ENCODE data around the gene ACO2.
A peak's percentile ranks its signal among the peaks of the same experiment; 100 is the strongest.
"Not testable (repeated sequence)": the region's sequence is repeated elsewhere in the genome, so short reads cannot be mapped to it uniquely, and the experiment has no call there.

Gene ACO2

DNA sequence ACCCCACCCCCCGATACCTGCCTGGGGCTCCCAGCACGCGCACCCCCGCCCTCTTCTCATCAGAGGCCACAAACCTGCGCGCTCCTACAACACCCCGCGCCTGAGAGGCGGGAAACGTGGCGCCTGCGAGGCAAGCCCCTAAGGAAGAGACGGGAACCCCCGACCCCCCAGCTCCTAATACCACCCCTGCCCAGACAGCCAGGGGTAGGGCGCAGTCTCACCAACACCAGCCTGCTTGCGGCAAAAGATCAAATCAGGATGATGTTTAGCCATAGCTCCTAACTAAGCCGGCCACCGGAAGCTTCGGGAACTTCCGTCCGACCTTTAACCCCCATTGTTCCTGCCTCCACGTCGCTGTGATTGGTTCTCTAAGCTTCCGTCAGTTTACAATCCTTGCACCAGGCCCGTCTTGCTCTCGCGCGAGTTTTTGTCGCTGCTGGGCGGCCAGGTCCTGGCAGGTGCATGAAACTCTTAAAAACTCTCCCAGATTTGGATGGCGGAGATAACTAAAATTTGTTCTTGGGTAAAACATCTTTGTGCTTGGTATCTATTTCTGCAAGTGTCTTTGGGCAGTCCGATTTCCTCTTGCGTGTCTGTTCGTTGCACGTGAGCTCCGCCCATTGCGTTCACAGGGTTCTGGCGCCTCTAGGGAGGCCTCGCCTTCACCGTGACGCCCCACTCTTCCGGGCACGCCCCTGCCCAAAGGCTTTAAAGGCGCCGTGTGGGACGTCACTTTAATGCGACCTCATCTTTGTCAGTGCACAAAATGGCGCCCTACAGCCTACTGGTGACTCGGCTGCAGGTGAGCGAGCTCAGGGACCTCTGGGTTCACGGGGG lies at the start of gene ACO2, which contains the start of gene PHF5A:
Gene ACO2 (plus strand): TSS at position 737 of the 837 bp plus-strand sequence. CDS start 30 bp downstream, at position 767.
Gene PHF5A (minus strand): TSS at position 312 of the 837 bp plus-strand sequence. CDS start 39 bp downstream, at position 273.
- peak; percentile 60 for DNase-seq

DNA sequence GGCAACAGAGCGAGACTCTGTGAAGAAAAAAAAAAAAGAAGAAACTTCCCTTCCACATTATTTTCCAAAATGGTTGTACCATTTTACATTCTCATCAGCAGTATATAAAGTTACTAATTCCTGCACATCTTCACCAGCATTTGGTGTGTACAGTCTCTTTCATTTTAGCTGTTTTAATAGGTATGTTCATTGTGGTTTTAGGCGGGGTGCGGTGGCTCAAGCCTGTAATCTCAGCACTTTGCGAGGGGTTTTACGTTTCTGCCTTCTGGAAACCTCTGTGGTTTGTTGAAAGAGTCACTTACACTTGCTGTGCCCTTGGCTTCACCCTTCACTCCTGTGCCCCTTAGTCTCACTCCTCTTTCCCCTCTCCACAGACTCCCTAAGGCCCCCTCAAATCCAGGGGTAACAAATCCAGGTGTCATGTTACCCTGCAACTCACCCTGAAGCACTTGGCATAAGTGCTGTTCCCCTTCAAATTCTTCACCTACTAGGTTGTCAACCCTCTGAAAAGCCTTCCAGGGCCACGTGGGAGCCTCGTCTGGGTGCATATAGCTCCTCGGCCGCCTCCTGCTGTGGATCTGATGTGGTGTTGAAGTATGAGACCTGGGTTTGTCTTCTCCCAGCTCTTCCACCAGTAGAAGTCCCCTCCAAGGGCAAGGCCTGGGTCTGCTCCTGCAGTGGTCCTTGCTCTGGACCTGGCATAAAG lies 43.1 kb upstream of the ACO2 start:
- no peak for DNase-seq

DNA sequence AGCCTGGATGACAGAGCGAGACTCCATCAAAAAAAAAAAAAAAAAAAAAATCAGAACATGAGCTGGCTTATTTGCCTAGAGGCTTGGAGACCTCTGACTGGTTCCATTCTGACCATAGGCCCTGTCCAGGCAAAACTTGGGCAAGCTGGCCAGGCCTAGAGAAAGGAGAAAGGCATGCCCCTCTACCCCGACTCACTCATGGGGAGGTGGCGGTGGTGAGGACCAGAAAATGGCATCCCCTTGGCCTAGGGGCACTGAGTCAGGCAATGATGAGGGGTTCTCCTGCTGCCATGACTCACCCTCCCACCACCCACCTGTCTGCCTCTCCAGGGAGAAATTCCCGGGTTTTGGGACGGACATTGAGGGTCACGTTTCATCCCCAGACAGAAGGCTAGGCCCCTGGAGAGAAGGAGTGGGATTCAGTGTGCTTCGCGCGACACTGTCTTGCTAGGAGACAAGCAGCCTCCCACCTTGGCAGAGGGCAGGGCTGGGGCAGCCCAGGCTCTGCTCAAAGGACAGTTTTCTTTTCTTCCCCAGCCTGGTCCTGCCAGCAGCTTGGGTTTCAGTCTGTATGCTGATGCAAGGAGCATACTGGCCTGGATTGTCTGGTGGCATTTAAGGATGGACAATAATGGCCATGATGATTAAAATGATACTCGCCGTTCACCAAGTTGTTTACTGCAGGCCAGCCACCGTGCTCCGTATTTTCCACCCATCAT lies 39.5 kb upstream of the ACO2 start:
- DNase-seq = no peak

DNA sequence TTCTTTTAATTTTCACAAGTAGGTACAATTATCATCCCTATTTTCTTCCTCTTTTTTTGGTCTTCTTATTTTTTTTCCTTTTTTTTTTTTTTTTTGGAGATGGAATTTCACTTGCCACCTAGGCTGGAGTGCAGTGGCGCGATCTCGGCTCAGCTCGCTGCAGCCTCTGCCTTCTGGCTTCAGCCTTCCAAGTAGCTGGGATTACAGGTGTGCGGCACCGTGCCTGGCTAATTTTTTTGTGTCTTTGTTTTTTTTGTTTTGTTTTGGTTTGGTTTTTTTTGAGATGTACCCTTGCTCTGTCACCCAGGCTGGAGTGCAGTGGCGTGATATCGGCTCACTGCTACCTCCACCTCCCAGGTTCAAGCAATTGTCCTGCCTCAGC lies 39.0 kb upstream of the ACO2 start:
- no peak for DNase-seq

DNA sequence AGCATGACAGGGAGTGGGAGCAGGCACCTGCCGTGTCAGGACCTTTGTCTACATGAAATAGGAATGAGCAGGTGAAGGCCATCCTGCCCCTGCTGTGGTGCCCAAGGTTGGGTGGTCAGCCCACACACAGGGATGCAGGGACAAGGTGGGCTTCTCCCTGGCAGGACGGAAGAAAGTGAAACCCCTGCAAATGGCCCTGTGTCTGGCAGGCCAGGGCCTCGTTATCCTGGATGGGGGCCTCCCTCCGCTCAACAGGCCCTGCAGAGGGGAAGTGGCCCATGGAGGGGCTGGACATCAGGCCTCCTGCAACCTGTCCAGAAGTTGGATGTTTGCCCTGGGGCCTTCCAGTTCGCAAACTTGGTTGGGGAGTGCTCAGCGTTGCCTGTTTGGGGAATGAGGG lies 37.3 kb upstream of the ACO2 start:
- no peak for DNase-seq

DNA sequence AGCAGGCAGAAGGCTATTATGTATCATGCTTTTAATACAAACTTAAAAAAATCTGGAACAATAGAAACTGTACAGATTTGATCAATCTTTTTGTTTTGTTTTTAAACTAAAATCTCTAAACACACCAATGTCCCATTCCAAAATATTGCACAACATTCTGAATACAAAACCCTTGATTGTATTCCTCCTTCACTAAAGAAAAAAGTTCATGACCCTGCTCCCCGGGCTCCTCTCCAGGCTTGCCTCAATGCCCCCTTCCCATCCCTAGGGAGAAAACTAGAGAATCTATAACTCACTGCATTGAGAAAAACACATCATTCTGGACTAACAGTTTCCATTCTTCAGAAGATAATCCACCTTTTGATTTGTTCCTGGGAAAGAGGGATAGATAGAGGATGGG lies 35.4 kb upstream of the ACO2 start:
- DNase-seq = not testable (repeated sequence)

DNA sequence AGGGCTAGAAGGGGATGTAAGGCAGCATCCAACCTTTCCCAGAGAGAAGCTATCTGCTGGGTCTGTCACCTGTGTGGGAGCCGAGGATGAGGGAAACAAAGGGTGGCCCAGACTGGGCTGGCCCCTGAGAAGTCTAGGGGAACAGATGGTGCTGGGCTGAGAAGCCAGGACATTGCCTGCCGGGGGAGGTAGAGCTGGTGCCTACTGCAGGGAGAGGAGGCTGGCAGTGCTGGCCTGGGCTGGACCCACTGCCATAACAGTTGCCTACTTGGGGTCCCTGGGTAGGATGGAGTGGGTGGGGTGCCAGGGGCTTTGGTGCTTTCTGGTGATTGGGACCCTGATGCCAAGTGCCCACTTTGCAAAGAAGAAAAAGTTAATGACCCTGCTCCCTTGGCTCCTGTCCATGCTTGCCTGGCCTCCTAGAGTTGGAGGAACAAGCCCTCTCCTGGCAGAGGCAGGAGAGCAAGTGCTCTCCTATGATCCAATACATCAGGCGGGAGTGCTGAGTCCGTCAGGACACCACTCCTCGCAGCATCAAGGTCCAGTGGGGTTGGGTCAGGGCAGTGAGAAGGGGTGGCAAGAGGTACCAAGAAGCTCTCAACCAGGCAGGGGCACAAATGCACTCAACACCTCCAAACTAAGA lies 34.4 kb upstream of the ACO2 start:
- not testable (repeated sequence) for DNase-seq

DNA sequence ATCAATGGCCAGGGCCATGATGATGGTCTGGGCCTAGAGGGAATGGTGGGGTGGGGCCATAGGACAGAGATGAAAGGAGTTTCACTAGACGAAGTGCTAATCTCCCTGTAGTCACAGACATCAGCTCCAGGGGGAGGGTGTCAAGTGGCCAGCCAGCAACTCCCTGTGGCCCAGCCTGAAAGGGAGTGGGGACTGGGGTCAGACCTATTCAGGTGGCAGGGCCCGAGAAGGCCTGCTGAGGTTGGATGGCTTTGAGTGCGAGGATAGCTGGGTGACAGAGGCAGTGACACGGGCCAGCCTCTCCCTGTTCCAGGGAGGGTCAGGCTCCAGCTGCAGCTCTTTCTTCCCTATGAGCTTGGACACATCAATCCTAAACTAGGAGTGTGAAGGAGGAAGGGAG lies 33.4 kb upstream of the ACO2 start:
- no peak for DNase-seq

DNA sequence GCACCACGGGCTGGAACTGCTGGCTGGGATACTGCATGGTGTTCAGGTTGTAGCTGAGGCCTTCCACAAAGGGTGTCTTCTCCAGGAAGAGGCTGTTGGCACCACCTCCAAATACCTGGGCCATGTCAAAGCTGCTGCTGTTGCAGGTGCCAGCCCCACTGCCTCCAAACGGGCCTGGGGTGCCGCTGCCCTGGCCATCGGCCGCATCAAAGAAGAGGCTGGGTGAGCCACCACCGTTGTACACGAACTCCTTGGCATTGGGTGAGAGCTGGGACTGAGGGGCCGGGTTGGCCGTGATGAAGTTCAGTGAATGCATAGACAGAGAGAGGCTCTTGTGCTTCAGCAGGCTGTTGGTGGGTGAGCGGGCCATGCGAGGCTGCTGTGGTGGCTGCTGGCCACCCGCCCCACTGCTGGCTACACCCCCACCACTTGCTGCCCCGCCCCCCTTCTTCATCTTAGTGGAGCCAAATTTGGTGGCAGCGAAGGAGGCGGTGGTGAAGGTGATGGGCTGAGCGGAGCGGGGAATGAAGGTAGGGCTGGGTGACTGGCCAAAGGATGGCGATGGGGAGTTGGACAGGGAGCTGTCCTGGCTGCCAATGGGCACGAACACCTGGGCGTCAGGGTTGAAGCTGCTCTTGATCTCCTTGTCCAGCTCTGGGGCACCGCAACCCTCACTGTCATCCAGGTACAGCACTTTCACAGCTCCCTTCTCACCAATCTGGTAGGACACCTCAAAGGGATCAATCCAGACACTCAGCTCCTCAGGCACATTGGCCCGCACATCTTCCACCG lies 32.4 kb upstream of the ACO2 start:
- DNase-seq = no peak

DNA sequence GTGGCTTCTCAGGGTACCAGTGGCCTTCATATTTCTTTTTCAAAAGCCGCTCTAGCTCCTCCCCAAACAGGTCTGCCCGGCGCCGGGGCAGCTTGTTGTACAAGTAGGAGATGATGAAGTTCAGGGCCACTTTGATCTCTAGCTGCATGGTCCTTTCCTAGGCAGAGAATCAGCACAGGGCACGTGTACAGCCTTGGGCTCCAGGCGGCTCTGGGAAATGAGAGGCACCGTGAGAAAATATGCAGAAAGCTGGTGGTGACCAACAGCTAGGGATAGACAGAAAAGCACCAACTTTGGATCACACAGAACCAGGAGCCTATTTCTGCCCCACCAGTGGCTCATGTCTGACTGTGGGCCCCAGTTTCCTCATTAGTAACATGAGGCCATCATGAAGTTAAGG lies 31.7 kb upstream of the ACO2 start:
- no peak for DNase-seq

DNA sequence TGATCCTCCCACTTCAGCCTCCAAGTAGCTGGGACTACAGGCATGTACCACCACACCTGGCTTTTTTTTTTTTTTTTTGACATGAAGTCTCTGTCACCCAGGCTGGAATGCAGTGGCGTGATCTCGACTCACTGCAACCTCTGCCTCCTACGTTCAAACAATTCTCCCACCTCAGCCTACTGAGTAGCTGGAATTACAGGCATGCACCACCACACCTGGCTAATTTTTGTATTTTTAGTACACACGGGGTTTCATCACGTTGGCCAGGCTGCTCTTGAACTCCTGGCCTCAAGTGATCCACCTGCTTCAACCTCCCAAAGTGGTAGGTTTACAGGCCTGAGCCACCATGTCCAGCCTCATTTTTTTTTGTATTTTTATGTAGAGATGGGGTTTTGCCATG lies 28.4 kb upstream of the ACO2 start:
- not testable (repeated sequence) for DNase-seq

DNA sequence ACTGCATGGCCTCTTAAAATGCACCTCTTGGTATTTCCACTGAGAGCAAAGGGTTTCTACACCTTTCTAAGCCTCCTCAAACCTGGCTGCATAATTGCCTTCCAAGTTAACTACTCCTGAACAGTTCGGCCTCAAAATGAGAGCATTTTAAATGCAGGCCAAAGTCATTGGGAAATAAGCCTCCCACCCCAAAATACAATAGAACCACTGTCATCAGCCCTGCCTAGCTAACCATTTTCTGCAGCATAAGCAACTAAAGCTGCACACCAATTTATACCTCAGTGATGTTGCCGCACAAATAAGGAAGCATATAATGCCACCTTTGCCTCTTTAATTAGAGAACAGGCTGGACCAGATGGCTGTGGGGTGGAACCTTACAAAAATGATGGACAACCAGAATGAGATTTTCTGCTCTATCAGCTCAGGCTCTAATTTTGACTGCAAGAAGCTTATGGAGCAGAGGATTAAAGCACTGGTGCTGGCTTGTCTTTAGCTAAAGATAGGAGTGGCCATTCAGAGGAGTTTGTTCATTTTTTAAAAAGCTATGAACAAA lies 26.6 kb upstream of the ACO2 start:
- no peak for DNase-seq

DNA sequence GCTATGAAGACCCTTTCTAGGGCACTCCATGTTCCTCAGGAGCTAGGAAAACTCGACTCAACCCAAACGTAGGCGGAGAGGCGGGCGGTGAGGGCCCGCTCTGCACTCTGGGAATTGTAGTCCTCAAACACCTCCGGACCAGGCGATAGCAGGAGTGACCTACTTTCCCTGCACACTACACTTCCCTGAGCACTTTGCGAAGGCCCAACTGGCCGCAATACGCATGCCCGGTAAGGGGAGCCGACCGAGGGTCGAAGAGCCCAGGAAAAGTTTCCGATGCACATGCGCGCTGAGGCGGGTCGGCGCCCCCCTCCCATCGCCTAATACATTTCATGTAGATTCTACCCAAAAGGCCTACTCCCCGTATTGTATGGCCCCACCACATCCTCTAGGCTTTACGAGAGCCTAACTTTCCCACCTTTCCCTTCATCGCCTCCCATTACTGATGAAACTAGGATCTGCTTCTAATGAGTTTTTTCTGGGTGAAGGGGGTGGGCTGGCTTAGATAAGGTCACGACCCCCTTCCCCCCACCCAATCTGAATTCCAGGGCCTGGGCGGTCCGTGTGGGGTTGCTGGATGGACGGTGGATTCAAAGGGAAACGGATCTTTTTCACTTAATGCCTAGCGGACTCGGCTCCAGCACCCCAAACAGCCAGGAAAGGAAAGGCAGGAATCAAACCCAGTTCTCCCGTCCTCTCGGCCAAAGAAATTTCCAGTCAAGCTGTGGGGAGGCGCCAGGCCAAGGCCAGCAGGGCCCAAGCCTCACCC lies 24.4 kb upstream of the ACO2 start:
- DNase-seq = peak; percentile 53

DNA sequence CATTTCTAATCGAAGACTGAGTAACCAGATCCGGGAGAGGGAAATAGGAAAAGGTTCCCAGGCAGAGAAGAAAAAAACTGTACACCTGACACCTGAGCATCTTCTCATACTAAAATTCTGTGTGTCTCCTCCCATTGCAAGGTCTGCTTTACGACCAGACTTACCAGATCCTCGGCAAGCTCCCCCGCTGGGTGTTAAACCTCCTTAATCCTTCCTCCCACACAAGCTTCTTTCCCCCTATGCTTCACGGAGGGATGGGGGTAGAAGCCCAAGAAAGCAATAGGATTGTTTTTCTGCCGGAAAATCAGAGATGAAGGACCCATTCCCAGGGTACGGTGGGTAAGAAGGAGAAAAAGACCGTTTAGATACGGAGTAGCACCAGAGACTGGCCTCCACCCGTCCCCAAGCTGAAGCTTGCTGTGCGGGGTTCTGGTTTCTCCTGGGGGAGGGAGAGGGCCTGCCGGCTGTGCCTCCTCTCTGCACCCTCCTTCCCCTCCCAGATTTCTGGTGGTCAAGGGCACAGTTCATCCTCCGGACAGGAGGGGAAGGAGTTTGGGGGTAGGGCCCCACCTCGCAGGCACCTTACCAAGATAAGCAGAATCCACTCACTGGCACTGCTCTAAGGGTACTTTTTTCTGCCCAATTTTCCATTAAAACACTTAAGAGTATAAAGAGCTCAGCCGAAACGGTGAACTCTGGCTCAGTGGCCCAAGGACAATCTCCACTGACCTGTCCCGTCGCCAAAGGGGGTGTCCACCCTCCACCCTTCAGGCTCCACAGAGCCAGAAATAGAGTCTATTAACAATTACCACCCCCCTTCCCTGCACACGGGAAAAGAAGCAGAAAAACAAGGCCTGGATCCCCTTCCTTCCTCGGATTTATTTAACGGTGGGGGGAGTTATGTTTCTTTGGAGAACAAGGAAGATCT lies 23.5 kb upstream of the ACO2 start:
- DNase-seq = no peak

DNA sequence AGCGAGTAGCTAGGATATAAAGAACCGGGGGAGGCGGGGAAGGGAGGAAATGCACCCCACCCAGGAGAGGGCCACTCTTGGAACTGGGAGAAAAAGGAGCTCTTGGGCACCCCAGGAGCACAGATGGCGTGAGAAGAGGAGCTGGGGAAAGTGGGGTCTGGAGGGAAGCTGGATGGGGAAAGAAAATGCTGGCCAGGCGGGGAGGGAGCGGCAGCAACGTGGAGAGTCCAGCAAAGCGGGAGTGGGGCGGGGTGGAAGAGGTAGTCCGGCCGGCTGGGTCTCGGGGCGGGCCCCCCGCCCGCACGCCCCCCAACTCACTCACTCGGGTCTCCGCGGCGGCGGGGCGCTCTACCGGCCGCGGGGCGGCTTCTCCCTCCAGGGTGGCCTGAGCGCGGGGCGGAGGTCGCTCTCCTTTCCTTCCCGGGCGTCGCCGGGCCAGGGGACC lies 22.8 kb upstream of the ACO2 start:
- no peak for DNase-seq

DNA sequence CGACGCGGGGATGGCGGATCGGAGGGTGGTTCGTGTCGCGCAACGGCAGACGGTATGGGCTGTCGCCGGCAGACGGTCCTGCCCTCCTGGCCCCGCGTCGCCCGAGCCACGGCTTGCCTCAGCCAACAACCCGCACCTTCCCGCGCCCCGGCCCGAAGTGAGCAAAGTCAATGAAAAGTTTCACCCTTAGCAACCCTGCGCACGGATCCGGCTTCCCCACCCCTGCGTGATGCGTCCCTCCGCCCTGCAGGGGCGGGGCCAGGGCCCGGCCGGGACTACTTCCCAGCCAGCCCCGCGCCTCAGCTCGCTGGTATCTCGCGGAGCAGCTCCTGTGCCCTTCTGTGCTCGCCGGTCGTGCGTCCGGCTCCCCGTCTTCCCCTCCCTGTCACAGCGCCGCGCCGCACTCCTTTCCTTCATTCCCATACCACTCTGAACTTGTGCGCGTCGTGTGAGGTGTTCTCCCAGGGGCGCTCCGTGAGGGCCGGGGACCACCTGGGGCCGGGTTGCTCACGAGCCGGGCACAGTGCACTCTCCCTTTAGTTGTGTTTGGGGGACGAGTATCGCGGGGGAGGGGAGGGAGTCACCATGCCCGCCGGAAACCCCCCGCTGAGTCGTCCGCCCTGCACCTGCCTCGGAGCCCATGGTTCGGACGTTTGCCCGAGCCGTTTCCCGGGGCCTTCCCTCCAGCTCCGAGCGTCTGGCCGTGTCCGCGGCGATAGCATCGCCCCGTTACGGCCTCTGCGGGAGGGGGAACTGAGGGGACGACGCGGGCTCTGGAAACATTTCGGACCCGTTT lies 22.1 kb upstream of the ACO2 start, which contains the start of gene TOB2:
Gene TOB2 (minus strand): TSS at position 163 of the 796 bp plus-strand sequence. CDS start 9,456 bp downstream, outside the sequence.
- no peak for DNase-seq

DNA sequence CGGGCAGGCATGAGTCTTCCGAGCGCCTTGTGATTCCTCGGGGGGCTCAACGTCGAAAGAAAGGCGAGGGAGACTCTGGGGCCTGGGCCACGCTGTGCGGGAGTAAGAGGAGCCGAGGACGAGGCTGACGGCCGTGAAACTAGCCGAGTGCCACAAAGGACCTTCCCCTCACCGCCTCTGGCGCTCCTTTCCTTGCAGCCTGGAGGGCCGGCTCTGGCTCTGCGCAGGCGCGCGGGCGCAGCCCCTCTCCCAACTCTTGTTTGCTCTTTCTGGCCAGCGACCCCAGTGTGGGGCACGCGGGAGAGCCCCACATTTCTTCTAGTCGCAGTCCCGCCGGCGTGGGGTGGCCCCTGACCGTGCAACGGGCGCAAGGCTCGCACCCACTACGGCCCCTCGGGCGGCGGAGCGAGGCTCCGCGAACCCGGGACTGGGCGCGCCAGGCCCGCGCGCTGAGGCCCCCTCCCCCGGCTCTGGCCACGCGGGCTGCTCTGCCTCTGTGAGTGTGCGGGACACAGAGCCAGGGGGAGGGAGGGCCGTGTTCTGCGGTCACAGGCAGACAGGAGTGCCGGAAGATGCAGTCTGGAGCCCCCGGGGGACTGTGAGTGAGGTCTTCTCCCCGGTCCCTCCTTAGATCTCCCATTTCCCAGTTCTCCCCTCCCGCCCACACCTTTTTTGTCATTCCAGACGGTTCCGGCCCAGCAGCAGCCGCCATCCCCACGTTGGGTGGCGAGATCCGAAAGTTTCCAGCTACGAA lies 21.3 kb upstream of the ACO2 start:
- DNase-seq = no peak
